Anterior cingulate cortex (tissue), 58 donors: ENCODE data around the gene GPAT3.
"Not testable (repeated sequence)": the region's sequence is repeated elsewhere in the genome, so short reads cannot be mapped to it uniquely, and the experiment has no call there.

Experiments used
- DNase-seq, 58 donors: peaks; one replicate each; lab custom pipeline; 2025; lab: John Stamatoyannopoulos, UW

GPAT3 gene

GRCh38 chr4:83591056-83591455 lies 55.1 kb downstream of the GPAT3 start:
- no peak for DNase-seq

- no peak for DNase-seq
Measured at GRCh38 chr4:83591730-83592129, 55.8 kb downstream of the GPAT3 start.

GRCh38 chr4:83599183-83599582 lies 63.3 kb downstream of the GPAT3 start:
- DNase-seq = no peak

GRCh38 chr4:83603129-83603528 lies 67.2 kb downstream of the GPAT3 start:
- no peak for DNase-seq

GRCh38 chr4:83604321-83604720 lies 68.4 kb downstream of the GPAT3 start:
- DNase-seq = no peak

- DNase-seq = no peak
Measured at GRCh38 chr4:83605210-83605609, 69.3 kb downstream of the GPAT3 start.

GRCh38 chr4:83605744-83606172 lies 69.8 kb downstream of the GPAT3 start:
- DNase-seq = no peak

- no peak for DNase-seq
Measured at GRCh38 chr4:83606460-83606859, 70.6 kb downstream of the GPAT3 start.

GRCh38 chr4:83606898-83607297 lies 71.0 kb downstream of the GPAT3 start:
- no peak for DNase-seq

GRCh38 chr4:83609365-83609764 lies 73.5 kb downstream of the GPAT3 start:
- DNase-seq = no peak

GRCh38 chr4:83610729-83611128 lies 74.8 kb downstream of the GPAT3 start:
- no peak for DNase-seq

GRCh38 chr4:83613023-83613422 lies 77.1 kb downstream of the GPAT3 start:
- no peak for DNase-seq

GRCh38 chr4:83613994-83614393 lies 78.1 kb downstream of the GPAT3 start:
- no peak for DNase-seq

GRCh38 chr4:83616252-83616651 lies 80.3 kb downstream of the GPAT3 start:
- DNase-seq = no peak

GRCh38 chr4:83617371-83618035 lies 81.6 kb downstream of the GPAT3 start:
- no peak for DNase-seq

- DNase-seq = no peak
Measured at GRCh38 chr4:83618431-83618830, 82.5 kb downstream of the GPAT3 start.

GRCh38 chr4:83618991-83619645 lies 83.2 kb downstream of the GPAT3 start:
- DNase-seq = peak in 6 of 58 donors; percentile 2 to 23 (median 6)

GRCh38 chr4:83622127-83622526 lies 86.2 kb downstream of the GPAT3 start:
- not testable (repeated sequence) for DNase-seq

GRCh38 chr4:83625821-83626220 lies 89.9 kb downstream of the GPAT3 start:
- no peak for DNase-seq

- DNase-seq = no peak
Measured at GRCh38 chr4:83626245-83626836, 90.4 kb downstream of the GPAT3 start.

- no peak for DNase-seq
Measured at GRCh38 chr4:83629945-83630721, 94.2 kb downstream of the GPAT3 start.
